ENCODE results near the gene TMEM43.

DNA sequence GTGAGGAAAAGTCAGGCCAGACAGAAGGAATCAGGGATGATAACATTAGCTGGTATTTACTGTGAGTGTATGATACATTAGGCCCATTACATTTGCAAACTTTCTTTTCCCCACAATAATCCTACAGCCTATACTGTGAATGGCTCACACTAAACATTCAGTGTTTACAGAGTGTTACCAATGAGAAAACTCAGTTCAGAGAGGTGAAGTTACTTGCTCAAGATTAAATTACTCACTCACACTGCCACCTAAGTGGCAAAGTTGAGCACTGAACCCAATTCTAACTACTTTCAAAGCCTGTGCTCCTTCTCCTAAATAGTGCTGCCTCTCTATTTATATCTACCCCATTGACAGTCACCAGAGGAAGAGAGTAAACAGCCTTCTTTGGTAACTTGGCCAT lies 45.0 kb downstream of the TMEM43 start:
- TF ChIP-seq, protein P1, sequence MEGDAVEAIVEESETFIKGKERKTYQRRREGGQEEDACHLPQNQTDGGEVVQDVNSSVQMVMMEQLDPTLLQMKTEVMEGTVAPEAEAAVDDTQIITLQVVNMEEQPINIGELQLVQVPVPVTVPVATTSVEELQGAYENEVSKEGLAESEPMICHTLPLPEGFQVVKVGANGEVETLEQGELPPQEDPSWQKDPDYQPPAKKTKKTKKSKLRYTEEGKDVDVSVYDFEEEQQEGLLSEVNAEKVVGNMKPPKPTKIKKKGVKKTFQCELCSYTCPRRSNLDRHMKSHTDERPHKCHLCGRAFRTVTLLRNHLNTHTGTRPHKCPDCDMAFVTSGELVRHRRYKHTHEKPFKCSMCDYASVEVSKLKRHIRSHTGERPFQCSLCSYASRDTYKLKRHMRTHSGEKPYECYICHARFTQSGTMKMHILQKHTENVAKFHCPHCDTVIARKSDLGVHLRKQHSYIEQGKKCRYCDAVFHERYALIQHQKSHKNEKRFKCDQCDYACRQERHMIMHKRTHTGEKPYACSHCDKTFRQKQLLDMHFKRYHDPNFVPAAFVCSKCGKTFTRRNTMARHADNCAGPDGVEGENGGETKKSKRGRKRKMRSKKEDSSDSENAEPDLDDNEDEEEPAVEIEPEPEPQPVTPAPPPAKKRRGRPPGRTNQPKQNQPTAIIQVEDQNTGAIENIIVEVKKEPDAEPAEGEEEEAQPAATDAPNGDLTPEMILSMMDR (IDR thresholded peaks at IDR 0.05; ENCODE audit: borderline replicate concordance, extremely low read depth, low read length, poor library complexity, severe bottlenecking) = no peak
- no peak for TF ChIP-seq EZH2 (IDR thresholded peaks at IDR 0.05; ENCODE audit: borderline replicate concordance, low read depth, low read length, severe bottlenecking)
